Ectodermal cell (in vitro differentiated cells): ENCODE data around the gene SF3B6.

ENCODE experiments used
- H3K27ac ChIP-seq: 2 replicates; pipeline ENCODE4 v1.7.0; 2013; ENCODE audit warnings: mild to moderate bottlenecking, low read depth, low read length; ENCODE audit not compliant: insufficient read depth, poor library complexity, severe bottlenecking
- H3K27me3 ChIP-seq: 2 replicates; pipeline ENCODE4 v1.7.0; 2013; ENCODE audit warnings: mild to moderate bottlenecking, low read length; ENCODE audit not compliant: insufficient read depth, control insufficient read depth, poor library complexity, severe bottlenecking
- H3K36me3 ChIP-seq: one replicate; pipeline ENCODE4 v1.7.0; 2013; ENCODE audit warnings: low read length; ENCODE audit not compliant: control insufficient read depth, insufficient read depth
- H3K4me1 ChIP-seq: one replicate; pipeline ENCODE4 v1.7.0; 2013; ENCODE audit warnings: low read length; ENCODE audit not compliant: control insufficient read depth, insufficient read depth
- H3K4me3 ChIP-seq: 2 replicates; pipeline ENCODE4 v1.7.0; 2013; ENCODE audit warnings: low read depth, low read length, control low read depth; ENCODE audit not compliant: insufficient read depth
- H3K9me3 ChIP-seq: 2 replicates; pipeline ENCODE4 v1.7.0; 2013; ENCODE audit warnings: mild to moderate bottlenecking, low read length, moderate library complexity; ENCODE audit not compliant: control insufficient read depth
- WGBS, 2 experiments: methylation state at CpG; one replicate each; pipeline ENCODE4 v1.1.7; 2013; ENCODE audit warnings: missing lambda C conversion rate in 2 of 2; 5-methylcytosine and 5-hydroxymethylcytosine counted together

Gene SF3B6

GRCh38 chr2:24021122-24021998, 54.8 kb downstream of the SF3B6 start:
- no peak overlapping the region for H3K27ac ChIP-seq
- H3K4me1 ChIP-seq: peaks cover 7% of the 10 kb centered on the region
- H3K4me3 ChIP-seq: no peak overlapping the region
- WGBS, 2 experiments: 79 to 82% methylated on average over 19 of the region's 19 CpGs
- H3K27me3 ChIP-seq: no peaks in the 10 kb centered on the region
- no peaks in the 10 kb centered on the region for H3K9me3 ChIP-seq
- H3K36me3 ChIP-seq: peaks cover 10% of the 10 kb centered on the region

- no peak overlapping the region for H3K4me3 ChIP-seq
- 82 to 91% methylated on average over 4 of the region's 4 CpGs for WGBS, 2 experiments
- H3K9me3 ChIP-seq: no peaks in the 10 kb centered on the region
- no peaks in the 10 kb centered on the region for H3K27me3 ChIP-seq
- H3K4me1 ChIP-seq: peaks cover 6% of the 10 kb centered on the region
- no peak overlapping the region for H3K27ac ChIP-seq
- peaks cover 5% of the 10 kb centered on the region for H3K36me3 ChIP-seq
Observed at GRCh38 chr2:24020244-24020643, 55.9 kb downstream of the SF3B6 start.

- no peak overlapping the region for H3K4me3 ChIP-seq
- H3K36me3 ChIP-seq: peaks cover 5% of the 10 kb centered on the region
- no peaks in the 10 kb centered on the region for H3K9me3 ChIP-seq
- no peak overlapping the region for H3K27ac ChIP-seq
- H3K27me3 ChIP-seq: no peaks in the 10 kb centered on the region
- WGBS, 2 experiments: 95 to 97% methylated on average over 5 of the region's 5 CpGs
- H3K4me1 ChIP-seq: peaks cover 6% of the 10 kb centered on the region
Observed at GRCh38 chr2:24019729-24020128, 56.4 kb downstream of the SF3B6 start.

- H3K4me1 ChIP-seq: peaks cover 6% of the 10 kb centered on the region
- H3K9me3 ChIP-seq: no peaks in the 10 kb centered on the region
- no peaks in the 10 kb centered on the region for H3K27me3 ChIP-seq
- H3K27ac ChIP-seq: no peak overlapping the region
- no peak overlapping the region for H3K4me3 ChIP-seq
- no peaks in the 10 kb centered on the region for H3K36me3 ChIP-seq
- WGBS, 2 experiments: 82 to 85% methylated on average over 9 of the region's 9 CpGs
Observed at GRCh38 chr2:24018241-24018640, 57.9 kb downstream of the SF3B6 start.

- Histone ChIP-seq H3K9me3 (no peaks in the 10 kb centered on the region), H3K4me3 (no peak overlapping the region), H3K27ac (no peak overlapping the region), H3K27me3 (no peaks in the 10 kb centered on the region), H3K36me3 (no peaks in the 10 kb centered on the region), H3K4me1 (peaks cover 6% of the 10 kb centered on the region)
- WGBS, 2 experiments: 79 to 85% methylated on average over 8 of the region's 8 CpGs
Observed at GRCh38 chr2:24017711-24018110, 58.4 kb downstream of the SF3B6 start.
